Activated CD8-positive, alpha-beta memory T cell treated with anti-CD3 and anti-CD28 coated beads for 1 hour (primary cell): ENCODE data around the gene OR4C15.

Experiments used
- DNase-seq, 2 donors: peaks; one replicate each; pipeline ENCODE4 v3.0.0-alpha.2; 2020; ENCODE audit warnings: low read depth in 1 of 2; ENCODE audit errors: extremely low read depth in 1 of 2

Gene OR4C15

GRCh38 chr11:55554169-55554568 lies at the start of gene OR4C15:
Gene OR4C15 (plus strand): TSS chr11:55554469. CDS start chr11:55554469, 0 bp downstream.
- no peak for DNase-seq

- no peak for DNase-seq
Observed at GRCh38 chr11:55571828-55572227, 17.6 kb downstream of the OR4C15 start, which contains the start of gene OR4C16. Gene OR4C16 (plus strand): TSS chr11:55572128. CDS start chr11:55572128, 0 bp downstream.

GRCh38 chr11:55572548-55572947 lies 18.3 kb downstream of the OR4C15 start:
- DNase-seq = no peak
